NCI-H460 (cell line): Measurements from ENCODE around the gene TMEM52. TPM values are rescaled to one million over a fixed set of nuclear protein-coding genes. Genes with fewer than 3 reads are reported as not detected.
A peak's percentile ranks its signal among the peaks of the same experiment; 100 is the strongest.

Experiments
- DNase-seq: peaks from one replicate; pipeline ENCODE4 v3.0.0-alpha.2; 2016; ENCODE audit warnings: low read depth; ENCODE audit errors: extremely low read depth
- total RNA-seq: library from RNA; depleted of rRNA; stranded (reverse); fragments of >200 nt; shearing (Covaris generic); gene quantifications from 2 replicates; pipeline ENCODE4 v1.2.3, GENCODE V29; 2014

The TMEM52 gene
- total RNA-seq, 1 experiment from 2014 or later = 3.6 TPM

DNA sequence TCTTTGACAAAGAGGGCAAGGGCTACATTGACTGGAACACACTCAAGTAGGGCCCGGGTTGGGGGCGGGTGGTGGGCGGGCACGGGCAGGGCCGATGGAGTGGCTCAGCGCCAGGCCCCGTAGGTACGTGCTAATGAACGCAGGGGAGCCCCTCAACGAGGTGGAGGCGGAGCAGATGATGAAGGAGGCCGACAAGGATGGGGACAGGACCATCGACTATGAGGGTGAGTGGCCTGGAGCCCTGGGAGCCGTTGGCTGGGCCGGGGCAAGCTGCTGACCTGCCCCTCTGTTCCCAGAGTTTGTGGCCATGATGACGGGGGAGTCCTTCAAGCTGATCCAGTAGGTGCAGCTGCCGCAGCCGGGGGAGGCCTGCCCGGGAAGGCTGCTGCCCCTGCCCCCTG, 2.2 kb downstream of the TMEM52 start:
- DNase-seq = no peak

- no peak for DNase-seq
Measured at GRCh38 chr1:1915911-1916840, 2.9 kb downstream of the TMEM52 start.

DNA sequence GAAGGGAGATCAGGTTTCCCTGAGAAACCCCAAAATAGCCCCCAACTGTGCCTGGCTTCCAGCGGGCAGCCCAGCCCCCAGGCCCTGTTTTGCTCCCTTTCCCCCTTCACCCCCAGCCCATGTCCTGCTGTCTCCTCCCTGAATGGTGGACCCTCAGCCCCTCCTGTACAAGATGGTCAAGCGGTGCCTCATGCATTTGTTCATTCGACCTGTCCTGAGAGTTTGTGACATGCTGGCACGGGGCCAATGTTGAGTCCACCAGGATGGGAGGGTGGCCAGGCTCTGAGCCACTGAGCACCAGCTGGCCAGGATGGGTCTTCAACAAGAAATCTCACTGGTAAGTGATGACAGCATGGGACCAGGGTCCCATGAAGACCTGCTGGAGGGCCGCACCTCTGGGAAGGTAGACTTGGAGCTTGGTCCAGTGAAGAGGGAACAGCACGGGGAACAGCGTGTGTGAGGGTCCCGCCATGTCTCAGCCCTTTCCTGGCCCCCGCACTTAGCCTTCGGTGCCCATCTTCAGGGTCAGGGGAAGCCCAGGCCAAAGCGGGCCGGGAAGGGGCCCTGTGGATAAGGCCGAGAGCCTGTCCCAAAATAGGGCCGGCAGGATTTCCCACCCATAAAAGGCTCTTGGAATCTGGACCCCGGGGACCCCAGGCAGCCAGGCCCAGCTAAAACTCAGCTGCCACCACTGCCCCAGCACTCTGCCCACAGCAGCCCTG, 3.9 kb downstream of the TMEM52 start, which contains the start of gene CALML6:
Gene CALML6 (plus strand): TSS at position 290 of the 722 bp plus-strand sequence. CDS start 21 bp downstream, at position 311.
- no peak for DNase-seq

DNA sequence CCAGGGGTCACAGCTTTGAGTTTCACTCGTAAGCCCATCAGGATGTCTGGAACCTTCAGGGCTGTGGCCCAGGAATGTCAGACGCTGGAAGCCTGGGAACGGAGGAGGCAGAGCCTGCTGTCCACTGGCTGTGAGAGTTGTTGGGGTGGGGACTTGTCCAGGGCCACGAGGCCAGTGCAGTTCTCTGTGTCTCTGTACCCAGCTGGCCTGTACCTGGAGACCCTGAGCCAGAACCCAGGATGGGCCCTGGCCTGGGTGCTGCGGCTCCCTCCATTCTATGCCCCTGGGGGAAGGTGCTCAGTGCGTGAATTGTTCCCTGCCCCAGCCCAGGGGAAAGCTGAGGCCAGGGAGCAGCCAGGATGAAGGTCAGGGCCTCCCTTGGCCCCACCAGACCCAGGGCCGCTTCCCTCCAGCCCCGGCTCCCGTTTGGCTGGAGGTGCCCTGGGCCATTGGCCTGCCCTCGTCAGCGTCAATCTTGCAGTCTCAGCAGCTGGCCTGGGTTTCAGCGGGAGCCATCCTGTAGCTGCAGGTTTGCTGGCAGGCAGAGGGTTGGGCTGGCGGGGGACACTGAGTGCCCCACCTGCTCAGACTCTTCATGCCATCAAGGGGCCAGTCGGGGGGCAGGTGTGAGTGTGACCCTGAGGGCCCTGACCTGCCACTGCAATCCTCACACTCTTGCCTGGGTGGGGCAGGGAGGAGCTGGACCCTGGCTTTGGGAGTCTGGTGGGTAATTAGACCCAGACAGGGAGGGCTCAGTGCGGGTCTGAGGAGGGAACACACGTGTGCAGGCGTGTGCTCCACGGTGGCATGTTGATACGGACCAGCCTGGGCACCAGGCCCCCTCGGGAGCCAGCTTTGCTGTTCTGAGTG, 4.7 kb downstream of the TMEM52 start:
- no peak for DNase-seq

GRCh38 chr1:1911350-1912041, 7.6 kb downstream of the TMEM52 start:
- DNase-seq = no peak

DNA sequence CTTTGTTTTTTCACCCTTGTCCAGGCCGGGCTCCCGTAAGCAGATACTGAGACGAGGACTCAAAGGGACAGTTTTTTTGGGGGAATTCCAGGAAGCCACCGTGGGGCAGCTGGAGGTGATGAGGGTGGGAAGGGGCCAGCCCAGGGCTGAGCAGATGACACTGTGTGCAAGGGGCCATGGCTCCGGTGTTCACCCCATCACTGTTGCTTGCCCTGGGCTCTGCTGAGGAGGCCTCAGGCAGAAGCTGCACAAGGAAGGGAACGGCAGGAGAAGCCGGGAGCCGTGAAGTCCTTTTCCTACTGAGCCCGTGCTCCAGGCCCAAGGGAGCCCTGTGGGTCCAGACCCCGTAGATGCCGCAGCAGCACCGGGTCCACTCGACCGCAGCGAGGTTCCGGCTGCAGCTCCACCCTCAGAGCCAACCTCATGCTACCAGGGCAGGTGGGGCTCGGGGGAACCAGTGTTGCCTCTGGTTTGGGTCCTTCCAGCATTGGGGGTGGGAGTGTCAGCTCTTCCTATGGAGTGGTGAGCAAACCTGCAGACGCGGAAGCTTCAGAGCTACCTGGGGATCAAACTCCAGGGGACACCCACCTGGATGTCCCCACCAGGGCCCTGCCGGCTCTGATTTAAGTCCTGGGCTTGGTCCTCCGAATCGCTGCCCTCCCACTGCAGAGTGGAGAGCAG, 8.3 kb downstream of the TMEM52 start:
- DNase-seq = no peak

GRCh38 chr1:1910033-1910465, 9.0 kb downstream of the TMEM52 start:
- no peak for DNase-seq

GRCh38 chr1:1908506-1908791, 10.6 kb downstream of the TMEM52 start:
- no peak for DNase-seq

GRCh38 chr1:1907098-1907736, 11.9 kb downstream of the TMEM52 start:
- DNase-seq = peak; percentile 71

GRCh38 chr1:1906185-1907097, 12.6 kb downstream of the TMEM52 start:
- peak; percentile 81 for DNase-seq

- DNase-seq = no peak
Measured at GRCh38 chr1:1903224-1903623, 15.9 kb downstream of the TMEM52 start.

DNA sequence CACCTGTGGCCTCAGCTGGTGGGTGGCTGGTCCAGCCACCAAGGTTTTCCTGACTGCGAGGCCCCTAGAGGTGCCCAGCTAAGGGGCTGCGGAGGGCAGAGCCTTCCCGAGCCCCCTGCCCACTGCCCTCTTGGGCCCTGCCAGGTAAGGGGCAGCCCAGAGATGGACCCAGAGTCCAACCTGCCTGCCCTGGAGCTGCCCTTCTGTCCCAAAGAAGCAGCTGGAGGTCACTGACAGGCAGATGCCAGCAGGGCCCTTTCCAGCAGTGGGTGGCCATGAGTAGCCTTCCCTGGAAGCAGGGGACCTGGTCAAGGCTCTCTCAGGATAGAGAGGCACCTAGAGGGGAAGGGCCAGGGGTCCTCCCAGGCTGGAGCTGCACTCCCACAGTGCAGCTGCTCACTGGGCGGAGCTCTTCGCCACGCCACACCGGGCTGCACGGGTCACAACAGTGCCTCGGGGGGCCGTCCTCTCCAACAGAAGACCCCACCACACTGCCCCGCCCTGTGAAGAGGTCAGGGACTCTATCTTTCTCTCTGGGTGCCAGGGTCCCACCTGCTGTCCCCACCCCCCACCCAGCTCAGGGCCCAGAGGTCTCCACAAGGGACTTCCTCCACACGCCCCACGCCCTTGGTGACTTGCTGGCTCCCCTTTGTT, 17.3 kb downstream of the TMEM52 start:
- no peak for DNase-seq

DNA sequence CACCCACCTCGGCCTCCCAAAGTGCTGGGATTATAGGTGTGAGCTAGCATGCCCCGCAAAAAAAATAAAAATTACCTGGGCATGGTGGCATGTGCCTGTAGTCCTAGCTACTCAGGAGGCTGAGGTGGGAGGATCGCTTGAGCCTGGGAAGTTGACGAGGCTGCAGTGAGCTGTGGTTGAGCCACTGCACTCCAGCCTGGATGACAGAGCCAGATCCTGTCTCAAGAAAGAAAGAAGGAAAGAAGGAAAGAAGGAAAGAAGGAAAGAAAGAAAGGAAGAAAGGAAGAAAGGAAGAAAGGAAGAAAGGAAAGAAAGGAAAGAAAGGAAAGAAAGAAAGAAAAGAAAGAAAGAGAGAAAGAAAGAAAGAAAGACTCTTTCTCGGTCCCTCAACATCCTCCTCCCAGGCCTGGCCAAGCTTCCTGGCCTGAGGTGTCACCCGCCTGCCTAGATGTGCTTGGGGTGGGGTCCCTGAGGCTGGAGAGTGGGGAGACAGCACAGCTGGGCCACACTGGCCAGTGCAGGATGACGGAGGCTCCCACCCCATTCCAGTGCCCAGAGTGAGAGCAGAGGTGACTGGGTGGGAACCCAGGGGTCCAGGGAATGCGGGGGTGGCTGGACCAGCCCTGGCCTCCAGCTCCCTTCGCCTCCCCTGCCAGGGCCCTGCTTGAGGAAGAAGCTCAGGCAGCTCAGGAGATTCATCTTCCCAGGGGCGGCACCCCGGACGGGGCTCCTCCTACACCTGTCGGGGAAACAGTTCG, 18.0 kb downstream of the TMEM52 start:
- DNase-seq = no peak

DNA sequence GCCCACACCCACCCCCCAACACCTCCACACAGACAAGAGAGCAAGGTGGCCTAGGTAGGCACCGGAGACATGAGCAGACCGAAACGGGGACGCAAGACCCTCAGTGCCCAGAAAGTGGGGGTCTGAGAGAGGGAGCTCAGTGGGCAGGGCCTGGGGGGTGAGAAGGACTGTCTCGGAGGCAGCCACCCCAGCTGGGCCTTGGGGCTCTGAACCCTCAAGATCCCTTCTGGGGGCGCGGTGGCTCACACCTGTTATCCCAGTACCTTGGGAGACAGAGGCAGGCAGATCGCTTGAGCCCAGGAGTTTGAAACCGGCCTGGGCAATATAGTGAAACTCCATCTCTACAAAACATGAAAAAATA, 19.1 kb downstream of the TMEM52 start:
- DNase-seq = no peak

DNA sequence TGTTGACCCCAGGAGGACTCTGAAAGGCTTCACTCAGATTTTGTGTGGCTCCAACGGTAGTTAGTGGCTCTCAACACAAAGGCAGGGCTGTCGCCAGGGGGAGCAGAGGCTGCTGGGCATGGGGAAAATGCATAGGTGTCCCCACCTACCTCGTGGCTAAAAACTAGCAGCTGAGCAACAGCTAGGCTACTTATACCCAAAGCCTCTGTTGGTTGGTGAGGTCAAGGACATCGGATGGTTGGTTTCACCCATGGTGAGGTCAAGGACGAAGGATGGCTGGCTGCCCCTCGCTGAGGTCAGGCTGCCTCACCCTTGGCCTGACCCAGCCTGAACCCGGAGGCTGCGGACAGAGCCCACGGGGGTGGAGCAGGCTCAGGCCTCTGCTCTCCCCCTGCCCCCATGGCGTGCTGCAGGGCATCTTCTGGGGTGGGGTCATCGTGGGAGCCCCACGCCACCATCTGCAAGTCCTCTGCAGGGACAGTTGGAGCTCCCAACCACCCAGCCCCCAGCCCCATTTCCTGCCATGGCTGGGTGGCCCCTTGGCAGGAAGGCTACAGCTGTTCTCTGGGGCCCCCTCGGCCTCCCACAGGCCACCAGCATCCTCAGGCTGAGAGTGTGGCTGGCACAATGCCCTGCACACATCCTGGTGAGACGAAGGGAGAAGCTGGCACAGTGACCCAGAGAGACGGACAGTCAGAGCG, 19.7 kb downstream of the TMEM52 start:
- DNase-seq = no peak

- no peak for DNase-seq
Measured at GRCh38 chr1:1898246-1898933, 20.7 kb downstream of the TMEM52 start.
